Stimulated activated CD8-positive, alpha-beta memory T cell treated with anti-CD3 and anti-CD28 coated beads, Interleukin-15, amount 100 ng/mL, for 48 hours (primary cell): ENCODE data around the gene NRXN3.

Experiments used
- DNase-seq, 2 donors: peaks; one replicate each; pipeline ENCODE4 v3.0.0-alpha.2; 2020; ENCODE audit warnings: low read depth in 2 of 2

NRXN3 gene

DNA sequence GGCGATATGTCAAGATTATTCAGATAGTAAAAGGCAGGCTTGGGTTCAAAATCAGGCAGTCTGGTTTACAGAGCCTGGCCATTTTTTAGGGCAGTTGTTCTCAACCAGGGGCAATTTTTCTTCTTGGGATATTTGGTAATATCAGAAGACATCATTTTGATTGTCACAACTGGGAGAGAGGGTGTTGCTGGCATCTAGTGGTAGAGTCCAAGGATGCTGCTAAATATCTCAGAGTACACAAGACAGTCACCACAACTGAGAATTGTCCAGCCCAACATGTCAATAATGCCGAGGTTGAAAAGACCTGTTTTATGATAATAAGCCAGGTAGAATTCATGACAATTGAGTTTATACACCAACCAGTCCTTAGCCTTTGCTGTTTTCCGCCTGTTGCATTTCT lies 733.9 kb downstream of the NRXN3 start:
- DNase-seq: no peak

DNA sequence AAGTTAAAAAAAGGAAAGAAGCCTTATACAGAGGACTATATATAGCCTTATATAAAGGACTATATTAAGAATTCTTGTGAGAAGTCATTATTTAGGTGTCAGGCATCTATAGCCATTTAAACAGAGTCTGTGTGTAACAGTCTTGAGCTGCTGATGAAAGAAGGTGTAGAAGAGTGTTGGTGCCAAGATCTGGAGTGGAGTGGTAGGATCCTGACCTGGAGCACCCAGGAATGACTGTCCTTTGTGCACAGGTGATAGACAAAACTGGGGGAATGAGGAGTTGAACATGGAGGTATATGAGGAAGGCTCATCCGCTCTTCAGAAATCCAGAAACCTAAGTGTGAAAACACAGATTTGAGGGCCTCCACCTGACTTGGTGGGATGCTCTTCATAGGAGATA lies 747.3 kb downstream of the NRXN3 start:
- no peak for DNase-seq

DNA sequence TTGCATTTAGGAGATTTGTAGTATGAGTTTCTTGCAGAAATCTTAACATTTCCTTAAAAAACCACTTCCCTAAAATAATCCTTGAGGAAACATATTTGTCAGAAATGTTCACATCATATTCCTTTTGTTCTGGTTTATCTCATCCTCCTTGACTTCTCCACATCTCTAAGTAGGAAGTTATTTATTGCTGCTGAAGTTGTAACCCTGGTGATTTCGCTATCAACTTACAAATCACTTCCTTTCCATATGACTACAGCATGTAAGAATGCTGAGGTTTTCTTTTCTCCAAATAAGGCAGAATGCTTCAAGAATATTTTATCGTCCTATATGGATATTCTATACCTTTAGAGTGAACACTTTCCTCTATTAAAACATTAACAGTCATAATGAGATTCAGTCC lies 751.7 kb downstream of the NRXN3 start:
- DNase-seq: no peak

DNA sequence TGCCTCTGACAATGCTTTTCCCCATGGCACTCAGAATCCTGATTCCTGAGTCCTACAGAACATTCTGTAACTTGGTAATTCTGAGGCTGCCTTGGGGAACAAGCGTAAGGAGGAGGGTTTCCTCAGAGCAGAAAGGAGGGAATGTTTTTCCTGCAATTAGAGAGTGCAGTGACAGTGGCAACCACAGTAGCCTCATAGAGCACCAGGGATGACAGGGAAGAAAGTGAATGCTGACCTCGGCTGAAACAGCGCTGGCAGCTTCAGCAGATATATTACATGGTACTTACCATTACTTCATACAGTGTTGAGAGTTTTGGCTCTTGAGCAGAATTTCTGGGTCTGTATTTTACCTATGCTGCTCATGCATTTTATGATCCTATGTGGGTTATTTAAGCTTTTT lies 757.1 kb downstream of the NRXN3 start:
- DNase-seq: no peak

DNA sequence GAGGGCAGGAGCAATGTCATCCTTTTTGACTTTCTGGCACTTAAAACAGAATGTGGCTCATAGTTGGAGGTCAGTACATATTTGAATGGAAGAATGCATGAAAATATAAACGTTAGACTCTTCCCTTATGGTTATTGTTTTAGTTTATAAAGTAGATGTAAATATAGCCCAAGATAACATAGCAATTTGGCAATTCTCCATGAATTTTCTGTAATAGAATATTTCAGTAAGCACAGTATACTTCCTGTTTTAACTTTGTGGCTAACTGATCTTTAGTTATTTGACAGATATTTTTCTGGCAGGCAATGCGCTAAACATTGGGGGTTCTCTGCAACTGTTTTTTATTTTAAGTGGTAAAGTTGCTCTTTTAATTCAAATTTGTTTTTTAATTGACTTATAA lies 763.0 kb downstream of the NRXN3 start:
- no peak for DNase-seq

DNA sequence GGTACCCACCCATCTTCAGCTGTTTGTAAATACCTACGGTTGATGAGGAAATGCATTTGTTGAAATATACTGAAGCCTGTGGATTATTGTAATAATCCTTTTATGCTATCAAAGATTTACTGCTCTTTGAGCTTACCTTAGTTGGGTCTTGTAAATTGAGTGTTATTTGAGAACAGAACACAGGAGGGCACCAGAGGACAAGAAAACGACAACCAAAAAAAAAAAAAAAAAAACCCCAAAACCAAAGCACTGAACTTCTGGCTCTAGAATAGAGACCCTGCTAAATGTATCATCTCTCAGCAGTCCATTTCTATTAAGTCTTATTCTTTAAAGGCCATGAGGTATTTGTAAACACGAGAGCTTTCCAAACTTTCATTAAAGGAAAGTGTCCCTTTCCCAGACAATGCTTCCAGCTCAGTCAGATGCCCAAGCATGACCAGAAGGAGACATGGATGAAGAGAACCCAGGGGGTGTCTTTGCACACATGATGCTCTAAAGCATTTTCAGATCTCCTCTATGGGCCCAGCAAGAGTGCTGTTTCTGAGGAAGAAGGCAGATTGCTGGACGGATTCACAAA lies 763.9 kb downstream of the NRXN3 start:
- no peak for DNase-seq

DNA sequence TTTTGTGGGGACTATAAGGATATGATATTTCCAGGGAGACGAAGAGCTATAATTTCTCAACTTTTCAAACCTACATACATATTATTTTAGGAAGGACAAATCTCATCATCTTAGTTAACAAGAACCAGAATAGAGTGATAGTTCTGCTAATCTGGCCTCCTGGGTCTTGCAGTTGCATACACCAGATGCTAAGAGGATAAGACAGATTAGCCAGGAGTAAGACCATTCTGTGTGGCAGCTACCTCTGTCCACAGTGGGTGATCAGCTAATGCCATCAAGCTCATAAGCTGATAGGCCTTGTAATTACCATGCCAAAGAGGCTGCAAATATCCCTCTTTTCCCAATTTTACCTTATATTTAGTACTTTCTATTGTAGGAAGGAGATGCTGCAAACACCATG lies 776.8 kb downstream of the NRXN3 start:
- no peak for DNase-seq

DNA sequence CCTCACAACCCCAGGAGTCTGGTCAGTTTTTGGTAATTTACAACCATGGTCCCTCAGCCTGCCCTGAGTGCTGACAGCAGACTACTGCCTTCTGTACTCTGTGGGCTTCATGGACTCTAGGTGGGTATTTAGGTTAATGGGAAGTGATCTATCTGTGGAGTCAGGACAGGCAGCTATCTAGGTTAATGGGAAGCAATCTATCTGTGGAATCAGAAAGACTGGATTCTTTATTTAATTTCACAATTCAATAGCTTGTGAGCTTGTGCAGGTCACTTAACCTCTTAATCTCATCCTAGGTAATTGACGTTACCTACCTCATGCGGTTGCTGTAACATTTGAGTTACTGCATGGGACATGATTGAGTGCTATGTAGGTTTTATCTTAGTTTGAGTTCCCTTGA lies 777.5 kb downstream of the NRXN3 start:
- no peak for DNase-seq

DNA sequence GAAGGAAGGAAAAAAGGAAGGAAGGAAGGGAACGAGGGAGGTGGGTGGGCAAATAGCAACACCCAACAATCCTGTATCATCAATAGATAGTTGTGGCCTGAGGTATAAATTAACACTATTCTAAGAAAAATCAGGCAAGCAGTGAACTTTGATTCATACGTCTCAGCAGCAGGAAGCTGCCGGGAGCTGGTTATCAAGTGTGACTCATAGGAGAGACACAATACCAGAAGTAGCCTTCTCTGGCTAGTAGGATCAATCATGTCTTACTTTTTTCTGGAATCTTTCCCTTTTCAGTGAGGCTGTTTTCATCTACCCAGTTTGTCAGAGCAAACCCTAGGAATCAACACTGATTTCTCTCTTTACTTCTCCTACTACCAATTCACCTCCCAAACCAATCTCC lies 780.5 kb downstream of the NRXN3 start:
- no peak for DNase-seq

DNA sequence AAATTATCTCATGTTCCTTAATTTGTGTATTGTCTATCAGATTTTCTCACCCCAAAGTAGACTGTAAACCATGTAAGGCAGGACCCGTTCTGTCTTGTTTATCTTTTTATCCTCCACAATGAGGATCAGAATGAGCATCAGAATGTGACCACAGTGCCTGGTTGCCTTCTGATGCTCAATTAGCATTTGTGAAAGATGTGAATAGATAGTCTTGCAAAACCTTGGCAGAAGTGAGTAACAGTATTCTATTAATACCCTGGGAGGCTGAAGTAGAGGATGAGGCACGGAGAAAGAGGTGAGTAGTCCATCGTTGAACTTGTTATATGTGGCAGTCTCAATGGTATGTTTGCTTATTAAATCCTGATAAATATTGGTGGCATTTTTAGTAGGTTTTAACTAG lies 781.4 kb downstream of the NRXN3 start:
- DNase-seq: no peak

DNA sequence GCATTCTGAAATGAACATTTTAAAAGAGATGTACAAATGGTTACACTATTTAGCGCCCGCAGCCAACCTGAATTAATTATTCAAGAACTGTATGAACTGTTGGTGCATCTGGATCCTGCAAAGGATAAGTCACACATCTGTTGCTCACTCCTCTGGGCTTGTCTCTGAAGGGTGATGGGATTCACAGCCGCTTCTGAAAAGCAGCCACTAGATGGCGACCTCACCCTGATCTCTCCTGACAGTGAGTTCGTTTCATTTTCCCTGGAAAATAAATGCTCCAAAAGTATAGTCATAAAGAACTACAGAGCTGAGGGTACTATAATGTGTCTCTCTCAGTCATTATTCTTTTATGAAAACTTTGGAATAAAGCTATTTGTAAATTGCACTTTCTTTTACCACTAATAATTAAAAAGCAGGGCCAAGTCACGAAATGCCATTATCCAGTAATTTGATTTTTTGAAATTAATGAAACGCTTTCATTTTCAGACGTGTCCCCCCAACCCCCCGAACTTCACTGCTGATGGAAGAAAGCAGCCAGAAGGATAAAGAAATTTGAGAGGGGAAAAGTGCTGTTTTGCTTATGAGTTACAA lies 789.6 kb downstream of the NRXN3 start:
- peak; percentile 10 to 14 for DNase-seq

DNA sequence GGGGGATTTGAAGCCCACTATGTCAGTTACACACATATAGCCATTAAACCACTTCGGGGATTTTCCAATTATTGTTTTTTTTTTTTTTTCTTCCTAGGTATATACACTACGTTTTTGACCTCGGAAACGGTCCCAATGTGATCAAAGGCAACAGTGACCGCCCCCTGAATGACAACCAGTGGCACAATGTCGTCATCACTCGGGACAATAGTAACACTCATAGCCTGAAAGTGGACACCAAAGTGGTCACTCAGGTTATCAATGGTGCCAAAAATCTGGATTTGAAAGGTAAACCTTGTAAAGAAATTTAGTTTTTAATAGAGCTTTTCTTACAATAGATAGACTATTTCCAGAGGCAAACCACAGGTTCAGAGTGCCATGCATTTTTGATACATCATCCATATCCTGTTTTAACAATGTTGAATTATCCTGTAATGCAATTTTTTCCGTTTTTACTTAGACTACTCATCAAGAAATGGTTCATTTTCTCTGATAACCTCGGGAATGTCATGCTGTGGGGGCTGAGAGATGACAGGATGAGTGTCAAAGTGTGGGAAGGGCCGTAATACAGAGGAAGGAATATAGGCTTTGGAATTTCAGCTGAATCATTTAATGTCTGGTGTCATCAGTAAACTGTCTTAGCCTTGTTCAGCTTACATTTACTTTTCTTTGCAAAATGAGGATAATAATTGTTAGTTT lies 797.1 kb downstream of the NRXN3 start:
- no peak for DNase-seq

DNA sequence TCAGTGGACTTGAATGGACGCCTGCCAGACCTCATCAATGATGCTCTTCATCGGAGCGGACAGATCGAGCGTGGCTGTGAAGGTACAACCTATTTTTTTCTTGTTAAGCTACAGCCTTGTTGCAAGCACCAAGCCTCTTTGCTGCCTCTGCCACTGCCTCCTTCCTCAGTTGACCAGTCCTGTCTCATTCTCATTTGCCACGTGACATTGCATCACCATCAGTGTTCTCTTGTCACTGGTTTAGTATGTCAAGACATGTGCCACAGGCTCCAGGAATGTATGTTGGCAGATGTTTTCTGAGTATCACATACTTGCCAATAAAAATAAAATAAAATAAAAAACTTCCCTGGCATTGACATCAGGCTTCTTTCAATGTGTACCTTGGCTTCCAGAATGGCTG lies 798.1 kb downstream of the NRXN3 start:
- DNase-seq: no peak

DNA sequence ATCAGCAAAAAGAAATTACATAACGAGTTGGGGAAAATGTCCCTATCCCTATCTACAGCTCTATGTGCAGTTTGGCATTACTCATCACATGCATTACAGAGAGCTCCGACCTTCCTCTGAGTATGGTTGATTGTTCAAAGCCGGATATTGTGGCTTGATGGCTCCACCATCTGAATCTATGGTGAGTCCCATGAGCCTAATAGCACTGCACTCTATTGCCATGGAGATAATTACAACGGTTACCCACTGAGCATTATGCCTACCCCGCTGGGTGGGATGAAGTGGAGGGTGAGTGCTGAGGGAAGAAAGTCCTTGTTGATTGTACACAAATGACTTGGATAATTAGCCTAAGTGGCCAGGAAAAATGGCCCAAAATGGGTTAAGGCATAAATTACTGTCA lies 800.5 kb downstream of the NRXN3 start:
- no peak for DNase-seq

DNA sequence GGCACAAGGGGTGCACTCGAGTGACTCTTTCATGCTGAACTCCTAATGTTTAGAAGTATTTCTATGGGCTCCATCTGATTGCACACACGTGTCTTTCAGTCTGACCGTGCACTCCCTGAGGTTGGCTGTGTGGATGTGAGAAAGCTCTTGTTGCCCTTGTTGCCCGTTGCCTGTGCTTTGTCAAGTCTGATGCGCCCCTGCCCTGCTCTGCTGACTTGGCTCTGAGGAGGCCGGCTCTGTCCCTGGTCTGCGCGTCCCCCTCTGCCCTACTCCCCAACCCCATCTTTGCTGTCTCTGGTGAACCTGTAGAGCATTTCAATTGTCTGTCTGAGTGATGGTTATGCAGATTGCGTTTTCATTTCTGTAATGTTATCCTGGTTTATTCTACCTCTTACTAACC lies 802.3 kb downstream of the NRXN3 start:
- DNase-seq: no peak

DNA sequence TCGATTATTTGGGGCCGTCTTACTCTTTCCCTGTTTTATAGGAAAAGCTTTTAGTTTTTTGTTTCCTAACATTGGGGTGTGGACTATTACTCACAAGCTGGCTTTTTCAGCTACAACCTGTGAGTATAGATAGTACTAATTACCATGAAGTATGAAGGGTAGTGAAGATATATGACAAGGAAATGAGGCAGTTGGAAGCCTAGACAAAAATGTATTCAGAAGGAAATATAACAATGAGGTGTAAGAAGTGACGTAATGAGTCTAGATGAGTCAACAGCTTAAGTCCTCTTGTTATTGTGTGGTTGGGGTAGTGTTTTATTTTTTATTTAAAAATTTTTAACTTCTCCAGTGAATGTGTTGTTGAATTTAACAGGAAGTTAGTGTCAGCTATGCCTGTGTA lies 804.5 kb downstream of the NRXN3 start:
- DNase-seq: no peak

DNA sequence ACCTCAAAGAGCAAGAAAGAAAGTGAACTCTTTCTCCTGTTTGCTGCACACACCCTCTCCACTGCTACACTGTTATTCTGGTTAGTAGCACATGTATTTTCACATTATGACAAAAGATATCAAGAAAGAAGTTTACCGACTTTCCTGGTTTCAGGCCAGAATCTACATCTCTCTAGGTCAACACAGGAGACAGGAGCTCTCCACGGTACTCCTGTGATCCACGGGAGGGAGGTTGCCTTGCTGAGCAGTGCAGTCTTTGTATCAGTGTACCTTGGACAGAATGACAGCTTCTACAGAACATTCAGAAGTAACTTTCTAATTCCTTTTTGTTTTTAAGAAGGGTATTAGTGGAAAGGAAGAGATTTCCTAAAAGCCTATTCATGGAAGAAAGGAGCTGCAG lies 805.6 kb downstream of the NRXN3 start:
- DNase-seq: no peak

DNA sequence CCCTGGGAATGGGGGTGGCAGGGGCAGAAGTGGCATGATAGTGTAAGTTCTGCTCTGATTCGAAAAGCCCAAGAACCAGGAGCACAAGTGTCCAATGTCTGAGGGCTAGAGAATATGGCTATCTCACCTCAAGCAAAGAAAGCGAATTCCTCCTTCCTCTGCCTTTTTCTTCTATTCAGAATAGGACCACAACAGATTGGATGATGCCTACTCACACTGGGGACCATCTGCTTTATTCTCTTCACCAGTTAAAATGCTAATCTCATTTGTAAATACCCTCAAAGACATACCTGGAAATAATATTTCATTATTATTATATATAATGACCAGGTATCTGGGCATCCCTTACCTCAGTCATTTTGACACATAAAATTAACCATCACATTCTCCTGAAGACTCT lies 808.7 kb downstream of the NRXN3 start:
- no peak for DNase-seq

DNA sequence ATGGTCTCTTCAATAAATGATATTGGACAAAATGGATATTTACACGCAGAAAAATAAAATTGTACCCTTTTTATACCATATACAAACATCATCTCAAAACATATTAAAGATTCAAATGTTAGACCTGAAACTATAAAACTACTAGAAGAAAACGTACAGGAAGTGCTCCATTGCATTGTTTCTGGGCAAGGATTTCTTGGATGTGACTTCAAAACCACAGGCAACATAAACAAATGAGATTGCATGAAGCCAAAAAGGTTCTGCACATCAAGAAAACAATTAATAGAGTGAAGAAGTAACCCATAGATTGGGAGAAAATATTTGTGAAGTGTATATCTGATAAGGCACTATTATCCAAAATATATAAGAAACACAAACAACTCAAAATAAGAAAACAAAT lies 812.4 kb downstream of the NRXN3 start:
- DNase-seq: no peak

DNA sequence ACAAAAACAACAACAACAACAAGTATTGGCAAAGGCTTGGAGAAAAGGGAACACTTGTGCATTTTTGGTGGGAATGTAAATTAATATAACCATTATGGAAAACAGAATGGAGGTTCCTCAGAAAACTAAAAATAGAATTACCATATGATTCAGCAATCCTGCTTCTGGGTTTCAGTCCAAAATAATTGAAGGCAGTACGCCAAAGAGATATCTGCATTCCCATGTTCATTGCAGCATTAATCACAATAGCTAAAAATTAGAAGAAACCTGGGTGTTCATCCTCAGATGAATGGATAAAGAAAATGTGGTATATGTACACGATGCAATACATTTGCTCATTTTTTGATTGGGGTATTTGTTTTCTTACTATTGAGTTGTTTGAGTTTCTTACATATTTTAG lies 813.0 kb downstream of the NRXN3 start:
- DNase-seq: no peak

DNA sequence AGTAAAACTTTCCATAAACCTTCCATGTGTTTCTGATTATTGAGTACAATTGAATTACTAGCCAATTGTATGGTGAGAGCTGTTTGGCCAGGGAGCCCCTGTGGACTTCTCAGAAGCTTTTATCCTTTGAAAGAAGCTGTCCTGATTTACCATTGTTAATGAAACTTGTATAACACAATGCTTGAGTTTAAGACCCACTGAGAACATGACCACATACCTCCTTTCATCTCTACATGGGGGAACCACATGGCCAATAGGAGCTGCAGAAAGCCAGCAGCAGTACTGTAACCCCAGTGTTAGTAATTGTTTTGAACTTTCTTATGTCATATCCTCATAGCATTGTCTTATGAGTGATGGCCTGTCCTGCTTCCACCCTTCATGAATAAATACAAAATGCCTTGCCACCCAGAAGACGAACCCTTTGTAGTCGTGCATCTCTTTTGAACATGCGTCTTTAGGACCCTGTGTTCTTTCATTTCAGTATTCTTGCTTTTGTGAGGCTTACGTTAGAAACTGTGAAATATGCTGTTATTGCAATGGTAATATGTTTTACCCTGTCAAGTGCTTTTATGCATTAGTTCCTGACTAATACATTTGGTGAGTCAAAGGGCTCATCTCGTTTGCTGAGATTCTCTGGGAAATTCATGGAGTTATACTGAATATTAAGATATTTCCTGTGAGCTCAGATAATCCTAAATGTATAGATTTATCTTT lies 815.7 kb downstream of the NRXN3 start:
- no peak for DNase-seq

DNA sequence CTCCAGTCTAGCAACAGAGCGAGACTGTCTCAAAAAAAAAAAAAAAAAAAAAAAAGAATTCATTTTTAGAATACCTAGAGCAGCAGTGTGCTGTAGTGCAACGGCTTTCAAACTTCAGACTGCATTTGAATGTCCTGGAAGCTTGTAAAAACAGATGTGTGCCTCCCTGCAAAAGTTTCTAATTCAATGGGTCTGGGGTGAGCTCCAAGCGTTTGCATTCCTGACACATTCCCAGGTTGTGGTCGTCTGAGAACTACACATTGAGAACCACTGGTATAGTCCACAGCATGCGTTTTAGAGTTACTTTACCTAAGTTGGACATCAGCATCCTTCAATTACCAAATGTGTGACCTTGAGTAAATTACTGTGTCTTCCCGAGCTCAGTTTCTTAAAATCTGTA lies 816.8 kb downstream of the NRXN3 start:
- no peak for DNase-seq

DNA sequence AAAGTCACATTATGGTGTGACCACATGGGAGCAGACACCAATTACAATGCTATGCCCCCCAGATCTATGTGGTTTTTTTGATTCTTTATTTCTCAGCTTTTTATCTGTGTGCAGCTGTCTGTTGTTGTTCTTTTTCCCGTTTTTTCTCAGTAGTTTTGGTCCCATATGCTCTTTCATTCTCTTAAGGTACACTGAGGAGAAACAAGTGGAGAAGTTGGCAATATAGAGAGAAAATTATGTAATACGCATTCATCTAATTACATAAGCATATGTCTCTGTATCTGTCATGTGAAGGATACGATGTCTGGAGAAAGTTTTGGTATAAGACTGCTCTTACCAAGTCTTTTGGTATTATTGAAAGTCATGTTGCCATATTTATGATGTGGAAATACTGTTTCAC lies 819.0 kb downstream of the NRXN3 start:
- DNase-seq: no peak
